HG03108 (cell line): ENCODE measurements around the gene PODNL1.
A peak's percentile ranks its signal among the peaks of the same experiment; 100 is the strongest.
"Not testable (repeated sequence)": the region's sequence is repeated elsewhere in the genome, so short reads cannot be mapped to it uniquely, and the experiment has no call there.

ENCODE experiments used
- ATAC-seq: cut with Tn5 transposase; IDR thresholded peaks from one replicate; pipeline ENCODE4 v1.9.1; 2021; ENCODE audit warnings: moderate library complexity; ENCODE audit not compliant: unreplicated experiment

The PODNL1 gene

GRCh38 chr19:13929340-13929739, 8.9 kb downstream of the PODNL1 start:
- ATAC-seq: no peak

GRCh38 chr19:13926715-13927114, 11.5 kb downstream of the PODNL1 start:
- ATAC-seq: no peak

GRCh38 chr19:13926010-13926409, 12.2 kb downstream of the PODNL1 start:
- no peak for ATAC-seq

- no peak for ATAC-seq
Measured at GRCh38 chr19:13923194-13923987, 14.8 kb downstream of the PODNL1 start.

DNA sequence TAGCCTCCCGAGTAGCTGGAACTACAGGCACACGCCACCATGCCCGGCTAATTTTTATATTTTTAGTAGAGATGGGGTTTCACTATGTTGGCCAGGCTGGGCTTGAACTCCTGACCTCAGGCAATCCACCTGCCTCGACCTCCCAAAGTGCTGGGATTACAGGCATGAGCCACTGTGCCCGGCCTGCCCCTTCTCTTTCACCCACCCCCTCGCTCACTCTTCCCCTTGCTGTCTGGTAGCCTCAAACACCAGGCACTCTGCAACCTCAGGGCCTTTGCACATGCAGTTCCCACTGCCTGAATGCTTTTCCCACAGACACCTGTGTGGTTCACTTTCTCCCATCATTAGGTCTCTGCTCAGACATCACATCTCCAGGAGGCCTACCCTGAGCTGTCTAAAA, 16.1 kb downstream of the PODNL1 start:
- not testable (repeated sequence) for ATAC-seq

- ATAC-seq: no peak
Measured at GRCh38 chr19:13920940-13921747, 17.1 kb downstream of the PODNL1 start.

- ATAC-seq: no peak
Measured at GRCh38 chr19:13920524-13920923, 17.7 kb downstream of the PODNL1 start.

DNA sequence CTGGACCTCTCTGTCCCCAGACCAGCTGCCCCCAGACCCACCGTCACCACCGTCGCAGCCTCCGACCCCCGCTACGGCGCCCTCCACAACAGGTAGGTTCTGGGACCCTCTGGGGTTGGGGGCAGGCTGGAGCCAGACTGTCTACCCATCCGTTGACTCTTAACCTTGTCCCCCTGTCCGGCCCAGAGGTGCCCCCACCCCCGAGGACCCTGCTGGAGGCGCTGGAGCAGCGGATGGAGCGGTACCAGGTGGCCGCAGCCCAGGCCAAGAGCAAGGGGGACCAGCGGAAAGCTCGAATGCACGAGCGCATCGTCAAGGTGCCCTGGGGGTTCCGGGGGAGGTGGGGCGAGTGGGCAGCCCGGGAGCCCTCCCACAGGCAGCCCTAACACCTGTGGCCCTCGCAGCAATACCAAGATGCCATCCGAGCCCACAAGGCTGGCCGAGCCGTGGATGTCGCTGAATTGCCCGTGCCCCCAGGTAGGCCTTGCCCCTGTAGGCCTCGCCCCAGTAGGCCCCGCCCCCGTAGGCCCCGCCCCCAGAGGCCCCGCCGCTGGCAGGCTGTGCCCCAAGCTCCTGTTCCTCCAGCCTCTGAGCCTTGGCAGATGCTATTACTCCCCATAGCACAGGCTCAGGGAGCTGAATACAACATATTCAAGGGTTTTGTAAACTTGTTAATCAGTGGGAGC, 19.3 kb downstream of the PODNL1 start:
- no peak for ATAC-seq

DNA sequence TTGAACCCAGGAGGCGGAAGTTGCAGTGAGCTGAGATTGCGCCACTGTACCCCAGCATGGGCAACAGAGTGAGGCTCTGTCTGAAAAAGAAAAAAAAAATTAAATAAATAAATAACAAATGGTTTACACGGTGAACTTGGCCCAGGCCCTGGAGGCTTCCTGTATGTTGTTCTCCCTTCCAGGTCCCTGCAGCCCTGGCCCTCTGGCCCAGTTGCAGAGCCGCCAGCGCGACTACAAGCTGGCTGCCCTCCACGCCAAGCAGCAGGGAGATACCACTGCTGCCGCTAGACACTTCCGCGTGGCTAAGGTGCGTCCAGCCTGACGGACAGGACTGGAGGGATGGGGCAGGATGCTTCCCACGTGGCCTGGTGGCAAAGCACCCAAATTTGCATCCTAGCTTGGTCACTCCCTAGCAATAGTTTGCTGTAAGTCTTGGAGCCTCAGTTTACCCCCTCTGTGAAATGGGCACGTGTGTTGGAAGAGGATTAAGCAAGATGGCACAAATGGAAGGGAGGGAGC, 20.3 kb downstream of the PODNL1 start:
- ATAC-seq: no peak

- ATAC-seq: no peak
Measured at GRCh38 chr19:13914777-13915176, 23.4 kb downstream of the PODNL1 start.

DNA sequence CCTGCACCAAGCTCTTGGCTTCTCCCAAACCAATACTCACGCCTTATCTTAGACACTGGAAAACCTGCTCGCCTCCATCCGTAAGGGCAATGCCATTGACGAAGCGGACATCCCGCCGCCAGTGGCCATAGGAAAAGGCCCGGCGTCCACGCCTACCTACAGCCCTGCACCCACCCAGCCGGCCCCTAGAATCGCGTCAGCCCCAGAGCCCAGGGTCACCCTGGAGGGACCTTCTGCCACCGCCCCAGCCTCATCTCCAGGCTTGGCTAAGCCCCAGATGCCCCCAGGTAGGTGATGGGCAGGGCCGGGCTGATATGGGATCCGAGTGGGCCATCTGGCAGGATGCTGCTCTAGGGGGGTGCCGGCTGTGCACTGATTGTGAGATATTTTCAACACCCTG, 24.9 kb downstream of the PODNL1 start:
- ATAC-seq: no peak

GRCh38 chr19:13909430-13909829, 28.8 kb downstream of the PODNL1 start:
- no peak for ATAC-seq

DNA sequence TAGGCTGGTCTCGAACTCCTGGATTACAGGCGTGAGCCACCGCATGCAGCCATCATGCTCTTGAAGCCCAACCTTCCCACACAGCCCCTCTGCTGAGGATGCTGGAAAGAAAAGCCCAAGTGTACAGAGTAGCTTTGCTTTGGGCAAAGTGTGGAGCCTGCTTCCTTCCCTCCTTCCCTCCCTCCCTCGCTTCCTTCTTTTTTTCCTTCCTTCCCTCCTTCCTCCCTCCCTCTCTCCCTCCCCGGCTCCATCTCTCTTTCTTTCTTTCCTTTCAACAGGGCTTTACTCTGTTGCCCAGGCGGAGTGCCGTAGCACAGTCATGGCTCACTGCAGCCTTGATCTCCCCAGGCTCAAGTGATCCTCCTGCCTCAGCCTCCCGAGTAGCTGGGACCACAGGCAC, 29.5 kb downstream of the PODNL1 start:
- no peak for ATAC-seq

- ATAC-seq: no peak
Measured at GRCh38 chr19:13906910-13907309, 31.3 kb downstream of the PODNL1 start.

GRCh38 chr19:13906521-13906904, 31.7 kb downstream of the PODNL1 start:
- ATAC-seq: peak; percentile 23

GRCh38 chr19:13905634-13906520, 32.3 kb downstream of the PODNL1 start, which contains the start of the genes BRME1 and CC2D1A:
Gene BRME1 (minus strand): TSS chr19:13906117. CDS start chr19:13904892, 1,225 bp downstream.
Gene CC2D1A (plus strand): TSS chr19:13906201. CDS start chr19:13906442, 241 bp downstream.
- ATAC-seq: peak; percentile 81

GRCh38 chr19:13902993-13903555, 35.1 kb downstream of the PODNL1 start:
- no peak for ATAC-seq

DNA sequence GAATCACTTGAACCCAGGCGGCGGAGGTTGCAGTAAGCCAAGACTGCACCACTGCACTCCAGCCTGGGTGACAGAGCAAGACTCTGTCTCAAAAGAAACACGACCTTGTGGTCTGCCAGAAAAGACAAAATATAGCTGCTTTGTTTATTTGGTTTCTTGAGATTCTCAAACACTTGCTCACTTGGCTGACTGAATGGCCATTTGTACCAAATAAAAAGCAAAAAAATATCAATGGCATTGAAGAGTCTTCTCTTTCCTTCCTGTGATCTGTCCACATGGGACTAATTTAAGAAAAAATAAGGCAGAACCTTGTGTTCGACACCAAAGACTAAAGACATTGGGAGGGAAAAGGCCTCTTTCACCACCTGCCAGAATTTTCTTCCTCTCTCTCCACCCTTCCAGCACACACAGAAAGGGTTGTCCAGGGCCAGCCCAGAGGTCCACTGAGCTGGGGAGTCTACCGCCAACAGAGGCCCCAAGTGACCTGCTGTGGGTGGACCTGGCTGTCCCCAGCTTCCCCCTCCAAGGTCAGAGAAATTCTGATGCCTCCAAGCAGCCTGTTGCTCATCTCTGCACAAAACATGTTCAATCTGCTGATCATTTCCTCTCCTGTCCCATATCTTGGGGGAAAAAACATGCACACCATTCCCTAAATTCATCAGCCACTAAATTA, 38.2 kb downstream of the PODNL1 start:
- ATAC-seq: no peak

- ATAC-seq: no peak
Measured at GRCh38 chr19:13899393-13899792, 38.8 kb downstream of the PODNL1 start.
